Epithelial cell of proximal tubule (primary cell): ENCODE results near the gene MET. TPM values are rescaled to one million over a fixed set of nuclear protein-coding genes. Genes with fewer than 3 reads are reported as not detected.

ENCODE experiments used
- DNase-seq: peaks from one replicate; pipeline ENCODE4 v3.0.0-alpha.2; 2011; ENCODE audit warnings: low read depth
- H3K4me3 ChIP-seq: 2 replicates; pipeline ENCODE4 v1.5.1; 2011; ENCODE audit warnings: low read depth, mild to moderate bottlenecking, low read length
- total RNA-seq: library from RNA; depleted of rRNA; stranded (reverse); fragments of >200 nt; gene quantifications from 2 replicates; pipeline ENCODE4 v1.2.3, GENCODE V29; 2015
- TF ChIP-seq, protein P1 (sequence below): conservative IDR thresholded peaks from 2 replicates; pipeline ENCODE4 v1.5.1; 2012; ENCODE audit warnings: low read depth, mild to moderate bottlenecking, low read length

The MET gene
- total RNA-seq, 1 donor from 2014 or later: 155 TPM

DNA sequence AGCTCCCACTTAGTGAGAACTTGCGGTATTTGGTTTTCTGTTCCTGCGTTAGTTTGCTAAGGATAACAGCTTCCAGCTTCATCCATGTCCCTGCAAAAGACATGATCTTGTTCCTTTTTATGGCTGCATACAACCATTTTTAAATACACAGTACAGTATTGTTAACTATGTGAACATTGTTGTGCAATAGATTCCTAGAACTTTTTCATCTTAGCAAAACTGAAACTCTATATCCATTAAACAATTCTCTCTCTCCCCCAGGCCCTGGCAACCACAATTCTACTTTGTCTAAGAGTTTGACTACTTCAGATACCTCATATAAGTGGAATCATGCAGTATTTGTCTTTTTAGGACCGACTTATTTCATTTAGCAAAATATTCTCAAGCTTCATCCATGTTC is 118.0 kb downstream of the MET start:
- TF ChIP-seq, protein P1, sequence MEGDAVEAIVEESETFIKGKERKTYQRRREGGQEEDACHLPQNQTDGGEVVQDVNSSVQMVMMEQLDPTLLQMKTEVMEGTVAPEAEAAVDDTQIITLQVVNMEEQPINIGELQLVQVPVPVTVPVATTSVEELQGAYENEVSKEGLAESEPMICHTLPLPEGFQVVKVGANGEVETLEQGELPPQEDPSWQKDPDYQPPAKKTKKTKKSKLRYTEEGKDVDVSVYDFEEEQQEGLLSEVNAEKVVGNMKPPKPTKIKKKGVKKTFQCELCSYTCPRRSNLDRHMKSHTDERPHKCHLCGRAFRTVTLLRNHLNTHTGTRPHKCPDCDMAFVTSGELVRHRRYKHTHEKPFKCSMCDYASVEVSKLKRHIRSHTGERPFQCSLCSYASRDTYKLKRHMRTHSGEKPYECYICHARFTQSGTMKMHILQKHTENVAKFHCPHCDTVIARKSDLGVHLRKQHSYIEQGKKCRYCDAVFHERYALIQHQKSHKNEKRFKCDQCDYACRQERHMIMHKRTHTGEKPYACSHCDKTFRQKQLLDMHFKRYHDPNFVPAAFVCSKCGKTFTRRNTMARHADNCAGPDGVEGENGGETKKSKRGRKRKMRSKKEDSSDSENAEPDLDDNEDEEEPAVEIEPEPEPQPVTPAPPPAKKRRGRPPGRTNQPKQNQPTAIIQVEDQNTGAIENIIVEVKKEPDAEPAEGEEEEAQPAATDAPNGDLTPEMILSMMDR: no peak
- DNase-seq: no peak
- H3K4me3 ChIP-seq: no peak overlapping the region

DNA sequence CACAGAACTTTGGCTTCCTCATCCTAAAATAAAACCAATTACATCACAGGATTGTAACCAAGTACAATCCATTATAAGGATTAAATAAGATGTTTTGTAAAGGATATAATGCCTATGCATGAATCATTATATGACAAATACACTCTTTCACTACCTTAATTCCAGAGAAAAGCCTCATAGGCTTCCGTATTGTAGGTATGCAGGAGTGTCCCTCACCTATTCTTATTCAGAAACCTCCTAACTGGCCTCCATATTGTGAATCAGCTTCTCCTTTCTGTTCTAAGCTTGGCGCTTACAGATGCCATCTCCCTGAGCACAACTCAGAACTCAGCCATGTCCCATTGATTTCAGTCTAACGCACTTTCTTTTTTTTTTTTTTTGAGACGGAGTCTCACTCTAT is 120.8 kb downstream of the MET start:
- TF ChIP-seq, protein P1: no peak
- no peak for DNase-seq
- no peak overlapping the region for H3K4me3 ChIP-seq

DNA sequence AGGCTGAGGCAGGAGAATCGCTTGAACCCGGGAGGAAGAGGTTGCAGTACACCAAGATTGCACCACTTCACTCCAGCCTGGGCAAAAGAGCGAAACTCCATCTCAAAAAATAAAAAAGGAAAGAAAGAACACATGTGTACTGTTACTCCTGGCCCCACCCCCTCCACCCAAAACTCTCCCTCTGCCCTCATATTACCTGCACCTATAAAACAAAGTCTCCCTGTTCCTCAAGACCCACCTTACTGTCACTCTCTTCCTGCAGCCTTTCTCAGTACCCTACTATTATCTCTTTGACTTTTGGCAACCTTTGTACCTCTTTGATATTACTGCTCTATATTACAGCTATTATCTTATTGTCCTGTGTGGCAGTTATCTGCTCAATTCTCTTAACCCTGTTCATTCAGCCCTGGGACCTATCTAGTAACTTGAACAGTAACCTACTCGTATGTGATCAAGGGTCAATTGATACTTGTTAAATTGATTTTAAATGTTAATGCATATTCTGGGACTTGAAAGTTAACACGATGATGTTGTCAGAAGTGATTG is 121.9 kb downstream of the MET start:
- TF ChIP-seq, protein P1: no peak
- no peak for DNase-seq
- H3K4me3 ChIP-seq: no peak overlapping the region

DNA sequence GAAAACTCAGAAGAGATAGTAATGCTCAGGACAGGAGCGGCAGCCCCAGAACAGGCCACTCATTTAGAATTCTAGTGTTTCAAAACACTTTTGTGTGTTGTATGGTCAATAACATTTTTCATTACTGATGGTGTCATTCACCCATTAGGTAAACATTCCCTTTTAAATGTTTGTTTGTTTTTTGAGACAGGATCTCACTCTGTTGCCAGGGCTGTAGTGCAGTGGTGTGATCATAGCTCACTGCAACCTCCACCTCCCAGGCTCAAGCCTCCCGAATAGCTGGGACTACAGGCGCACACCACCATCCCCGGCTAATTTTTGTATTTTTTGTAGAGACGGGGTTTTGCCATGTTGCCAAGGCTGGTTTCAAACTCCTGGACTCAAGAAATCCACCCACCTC is 124.5 kb downstream of the MET start:
- H3K4me3 ChIP-seq: no peak overlapping the region
- TF ChIP-seq, protein P1: no peak
- DNase-seq: no peak

DNA sequence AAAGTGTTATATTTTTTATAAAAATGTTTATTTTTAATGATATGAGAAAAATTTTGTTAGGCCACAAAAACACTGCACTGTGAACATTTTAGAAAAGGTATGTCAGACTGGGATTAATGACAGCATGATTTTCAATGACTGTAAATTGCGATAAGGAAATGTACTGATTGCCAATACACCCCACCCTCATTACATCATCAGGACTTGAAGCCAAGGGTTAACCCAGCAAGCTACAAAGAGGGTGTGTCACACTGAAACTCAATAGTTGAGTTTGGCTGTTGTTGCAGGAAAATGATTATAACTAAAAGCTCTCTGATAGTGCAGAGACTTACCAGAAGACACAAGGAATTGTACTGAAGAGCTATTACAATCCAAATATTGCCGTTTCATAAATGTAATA is 125.6 kb downstream of the MET start:
- H3K4me3 ChIP-seq: no peak overlapping the region
- no peak for DNase-seq
- TF ChIP-seq, protein P1: no peak

DNA sequence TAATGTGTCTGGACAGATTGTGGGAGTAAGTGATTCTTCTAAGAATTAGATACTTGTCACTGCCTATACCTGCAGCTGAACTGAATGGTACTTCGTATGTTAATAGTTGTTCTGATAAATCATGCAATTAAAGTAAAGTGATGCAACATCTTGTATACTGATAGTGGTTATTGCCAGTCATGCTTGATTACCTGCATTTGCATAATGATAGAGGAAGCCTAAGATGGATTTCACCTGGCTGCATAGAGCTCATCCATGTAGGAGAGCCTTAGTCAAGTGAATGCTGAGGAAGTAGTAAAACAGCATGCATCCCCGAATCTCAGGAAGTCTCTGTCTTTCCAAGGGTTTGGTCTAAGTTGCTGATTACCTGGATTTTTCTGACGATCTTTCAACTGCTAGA is 126.2 kb downstream of the MET start:
- H3K4me3 ChIP-seq: no peak overlapping the region
- TF ChIP-seq, protein P1: no peak
- no peak for DNase-seq

DNA sequence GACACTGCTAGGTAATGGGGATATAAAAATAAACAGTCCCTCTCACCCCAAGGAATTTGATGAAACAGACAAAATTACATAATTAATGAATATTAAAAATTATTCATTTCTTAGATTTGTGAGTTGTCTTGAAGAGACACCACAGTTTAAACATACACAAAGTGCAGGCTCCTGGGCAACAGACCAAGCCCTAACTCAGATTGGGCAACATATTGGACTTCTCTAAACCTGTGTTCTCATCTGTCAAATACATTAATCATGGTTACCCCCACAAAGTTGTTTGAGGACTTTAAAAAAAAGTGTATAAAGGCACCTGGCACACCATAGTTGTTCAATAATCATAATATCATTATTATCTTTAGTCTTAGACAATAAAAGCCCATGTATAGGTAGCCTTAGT is 127.9 kb downstream of the MET start:
- TF ChIP-seq, protein P1: no peak
- no peak overlapping the region for H3K4me3 ChIP-seq
- DNase-seq: no peak
